Spleen (tissue), 7 donors: ENCODE results near the gene SLC25A10.

ENCODE experiments used
- CTCF ChIP-seq, 11 experiments: fragments of 200-600 bp in 7 of 11; fragments of 450-650 bp in 4 of 11; sonication (generic) in 4 of 11; IDR thresholded peaks in 8 of 11; conservative IDR thresholded peaks in 3 of 11; 1 replicate in 7 of 11; 2 replicates in 4 of 11; pipeline versions ENCODE4 v1.4.0 to v1.8.0; 2016 to 2021; ENCODE audit warnings: antibody characterized with exemption in 11 of 11, inconsistent platforms in 4 of 11, mild to moderate bottlenecking in 1 of 11
- POLR2A ChIP-seq, 3 donors: fragments of 450-650 bp; IDR thresholded peaks; one replicate each; pipeline ENCODE4 v1.5.1; 2017; ENCODE audit warnings: antibody characterized with exemption in 3 of 3, mild to moderate bottlenecking in 1 of 3
- POLR2AphosphoS5 ChIP-seq, 3 donors: sonication (generic); formaldehyde crosslinking; IDR thresholded peaks; one replicate each; pipeline ENCODE4 v1.5.1; 2017; ENCODE audit warnings: antibody characterized with exemption in 3 of 3
- donor health status: DM: no; HTN: no; CAD: no; lungs with moderate emphysema.
- donor health status: DM: no; HTN: no; CAD: no.
- donor health status: DM: no; HTN: no; CAD: no.

GRCh38 chr17:81683208-81683583 lies 28.9 kb upstream of the SLC25A10 start:
- TF ChIP-seq CTCF (IDR thresholded peaks at IDR 0.05 in 8 of 11, conservative IDR thresholded peaks at IDR 0.05 in 3 of 11) (no peak), POLR2A (IDR thresholded peaks at IDR 0.05) (no peak), POLR2AphosphoS5 (IDR thresholded peaks at IDR 0.05) (no peak)
